Measurements from ENCODE around the gene RAB4A.

Gene RAB4A

DNA sequence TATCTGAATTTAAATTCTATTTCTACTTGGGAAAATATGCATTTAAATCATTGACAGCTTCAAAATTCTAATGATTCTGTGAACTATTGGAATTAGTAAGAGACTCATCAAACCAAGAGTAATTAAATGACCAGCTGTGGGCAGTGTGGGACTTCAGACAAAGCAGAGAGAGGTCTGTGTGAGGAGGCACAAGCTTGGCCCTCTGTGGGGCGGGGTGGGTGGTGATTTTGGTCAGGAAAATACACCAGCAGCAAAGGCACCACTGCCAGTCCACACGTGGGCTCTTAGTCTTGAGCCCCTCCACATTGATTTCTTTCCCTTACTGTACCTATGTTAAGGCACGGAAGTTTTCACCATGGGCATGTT, 39.2 kb upstream of the RAB4A start:
- H3K27ac ChIP-seq = no peak overlapping the region
- no peak for TF ChIP-seq ZFX (IDR thresholded peaks at IDR 0.05; ENCODE audit: borderline replicate concordance)
- TF ChIP-seq, protein P1, sequence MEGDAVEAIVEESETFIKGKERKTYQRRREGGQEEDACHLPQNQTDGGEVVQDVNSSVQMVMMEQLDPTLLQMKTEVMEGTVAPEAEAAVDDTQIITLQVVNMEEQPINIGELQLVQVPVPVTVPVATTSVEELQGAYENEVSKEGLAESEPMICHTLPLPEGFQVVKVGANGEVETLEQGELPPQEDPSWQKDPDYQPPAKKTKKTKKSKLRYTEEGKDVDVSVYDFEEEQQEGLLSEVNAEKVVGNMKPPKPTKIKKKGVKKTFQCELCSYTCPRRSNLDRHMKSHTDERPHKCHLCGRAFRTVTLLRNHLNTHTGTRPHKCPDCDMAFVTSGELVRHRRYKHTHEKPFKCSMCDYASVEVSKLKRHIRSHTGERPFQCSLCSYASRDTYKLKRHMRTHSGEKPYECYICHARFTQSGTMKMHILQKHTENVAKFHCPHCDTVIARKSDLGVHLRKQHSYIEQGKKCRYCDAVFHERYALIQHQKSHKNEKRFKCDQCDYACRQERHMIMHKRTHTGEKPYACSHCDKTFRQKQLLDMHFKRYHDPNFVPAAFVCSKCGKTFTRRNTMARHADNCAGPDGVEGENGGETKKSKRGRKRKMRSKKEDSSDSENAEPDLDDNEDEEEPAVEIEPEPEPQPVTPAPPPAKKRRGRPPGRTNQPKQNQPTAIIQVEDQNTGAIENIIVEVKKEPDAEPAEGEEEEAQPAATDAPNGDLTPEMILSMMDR (IDR thresholded peaks at IDR 0.05) = peak; percentile 36

DNA sequence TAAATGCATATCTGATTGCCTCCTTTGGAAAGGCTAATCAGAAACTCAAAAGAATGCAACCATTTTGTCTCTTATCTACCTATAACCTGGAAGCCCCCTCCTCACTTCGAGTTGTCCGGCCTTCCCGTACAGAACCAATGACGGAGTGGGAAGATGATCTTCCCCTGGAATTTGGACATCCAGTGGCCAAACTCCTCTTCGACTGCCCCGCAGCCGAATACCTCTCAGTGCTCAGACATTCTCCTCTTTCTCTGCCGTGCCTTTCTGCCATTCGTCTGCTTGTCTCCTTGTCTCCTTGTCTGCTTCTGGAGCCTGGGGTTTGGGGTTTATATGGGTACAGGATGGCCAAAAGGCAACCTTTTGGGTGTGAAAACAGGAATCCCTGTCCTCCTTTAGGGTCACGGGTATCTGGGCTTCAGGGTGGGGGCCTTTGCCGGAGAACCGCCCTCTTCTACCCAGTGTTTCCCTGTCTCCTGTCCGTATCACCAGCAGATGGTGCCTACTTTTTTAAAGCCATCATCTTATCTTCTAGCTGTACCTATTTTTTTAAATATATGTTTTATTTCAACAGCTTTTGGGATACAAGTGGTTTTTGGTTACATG, 35.9 kb upstream of the RAB4A start:
- no peak overlapping the region for H3K27ac ChIP-seq
- TF ChIP-seq ZFX (IDR thresholded peaks at IDR 0.05; ENCODE audit: borderline replicate concordance) = no peak
- TF ChIP-seq, protein P1 (IDR thresholded peaks at IDR 0.05) = no peak

DNA sequence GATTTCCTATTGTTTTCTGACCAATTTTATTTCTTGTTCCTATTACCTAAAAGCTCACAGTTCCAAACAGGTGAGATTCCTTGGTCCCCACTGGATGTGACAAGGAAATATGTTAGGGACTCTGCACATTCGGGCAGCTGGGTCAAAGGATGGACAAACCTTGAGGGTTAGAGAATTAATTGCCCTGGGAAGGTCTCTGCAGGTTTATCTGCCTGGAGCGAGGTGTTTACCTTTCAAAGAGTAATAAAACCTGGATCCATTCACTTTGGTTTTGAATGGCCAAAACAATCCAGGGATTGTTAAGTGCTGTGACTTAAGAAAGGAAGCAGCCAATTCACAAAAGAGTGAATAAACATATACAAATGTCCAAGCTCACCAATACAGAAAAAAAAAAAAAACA, 33.6 kb upstream of the RAB4A start:
- no peak overlapping the region for H3K27ac ChIP-seq
- no peak for TF ChIP-seq ZFX (IDR thresholded peaks at IDR 0.05; ENCODE audit: borderline replicate concordance)
- TF ChIP-seq, protein P1 (IDR thresholded peaks at IDR 0.05) = no peak

DNA sequence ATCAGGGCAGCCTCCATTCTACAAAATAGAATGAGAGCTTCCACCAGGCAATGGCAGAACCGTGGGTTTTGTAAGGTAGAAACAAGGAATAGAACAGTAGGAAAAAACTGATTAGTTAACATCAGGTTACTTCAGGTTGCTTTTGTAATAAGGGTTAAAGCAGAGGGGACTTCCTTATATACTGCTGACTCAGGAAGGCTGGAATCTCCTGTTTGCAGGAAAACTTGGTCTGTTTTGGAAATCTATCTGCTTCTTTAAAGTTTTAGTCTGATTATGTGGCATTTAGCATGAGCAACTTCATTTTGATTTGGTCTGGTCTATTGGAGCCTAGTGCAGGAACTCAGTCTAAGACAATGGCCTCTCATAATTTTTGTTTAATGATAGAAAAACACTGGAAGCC, 32.7 kb upstream of the RAB4A start:
- H3K27ac ChIP-seq = no peak overlapping the region
- no peak for TF ChIP-seq ZFX (IDR thresholded peaks at IDR 0.05; ENCODE audit: borderline replicate concordance)
- TF ChIP-seq, protein P1 (IDR thresholded peaks at IDR 0.05) = no peak

DNA sequence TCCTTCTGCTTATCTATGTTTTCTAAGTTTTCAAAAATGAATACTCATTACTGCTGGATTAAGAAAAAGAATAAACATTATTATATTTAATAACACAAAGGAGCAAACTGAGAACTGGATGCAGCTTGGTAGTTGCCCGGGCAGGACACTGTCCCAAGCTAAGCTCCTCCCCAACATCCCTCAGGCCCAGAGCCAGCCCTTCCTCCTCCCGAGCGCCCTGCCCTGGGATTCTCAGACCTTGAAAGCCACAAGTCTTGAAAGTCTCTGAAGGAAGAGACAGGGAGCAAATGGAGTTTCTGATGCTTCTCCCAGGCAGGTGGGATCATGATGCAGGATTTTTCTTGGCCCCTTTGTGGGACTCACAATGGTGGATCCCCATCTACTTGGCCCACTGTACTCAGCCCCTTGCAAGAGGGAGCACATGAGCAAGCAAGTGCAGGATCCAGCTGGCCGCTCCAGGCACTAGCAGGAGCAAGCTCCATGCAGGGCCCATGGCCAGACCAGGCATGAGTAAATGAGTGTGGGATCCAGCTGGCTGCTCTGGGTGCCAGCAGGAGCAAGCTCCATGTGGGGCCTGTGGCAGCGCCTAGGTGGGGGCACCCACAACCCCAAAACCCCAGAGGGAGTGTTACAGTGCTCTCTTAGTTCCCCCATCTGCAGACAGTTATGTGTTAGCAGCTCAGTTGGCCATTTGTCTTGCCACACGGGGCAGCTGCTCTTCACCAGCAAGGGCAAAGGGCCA, 32.1 kb upstream of the RAB4A start:
- TF ChIP-seq ZFX (IDR thresholded peaks at IDR 0.05; ENCODE audit: borderline replicate concordance) = no peak
- TF ChIP-seq, protein P1 (IDR thresholded peaks at IDR 0.05) = no peak

DNA sequence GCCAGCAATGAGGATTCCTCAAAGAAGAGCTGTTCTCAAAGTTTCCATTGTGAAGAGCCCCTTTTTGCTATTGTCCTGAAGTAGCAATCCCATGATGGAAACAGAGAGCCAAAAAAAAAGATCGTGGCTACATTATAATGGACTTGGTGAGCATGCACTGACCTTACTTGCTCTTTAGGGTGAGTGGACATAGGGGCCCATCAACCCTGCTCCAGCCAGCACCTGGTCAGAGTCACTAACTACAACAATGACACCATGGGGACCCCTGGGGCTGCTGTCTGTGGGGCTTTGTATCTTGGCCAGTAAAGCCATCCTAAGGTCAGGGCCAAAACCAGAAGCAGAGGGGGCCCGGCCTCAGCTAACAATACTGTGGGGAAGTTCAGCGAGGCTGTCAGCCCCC, 30.4 kb upstream of the RAB4A start:
- TF ChIP-seq, protein P1 (IDR thresholded peaks at IDR 0.05) = no peak
- no peak for TF ChIP-seq ZFX (IDR thresholded peaks at IDR 0.05; ENCODE audit: borderline replicate concordance)
- H3K27ac ChIP-seq = no peak overlapping the region

More for the DNA sequence above, 32.1 kb upstream of the RAB4A start:
- no peak overlapping the region for H3K27ac ChIP-seq

DNA sequence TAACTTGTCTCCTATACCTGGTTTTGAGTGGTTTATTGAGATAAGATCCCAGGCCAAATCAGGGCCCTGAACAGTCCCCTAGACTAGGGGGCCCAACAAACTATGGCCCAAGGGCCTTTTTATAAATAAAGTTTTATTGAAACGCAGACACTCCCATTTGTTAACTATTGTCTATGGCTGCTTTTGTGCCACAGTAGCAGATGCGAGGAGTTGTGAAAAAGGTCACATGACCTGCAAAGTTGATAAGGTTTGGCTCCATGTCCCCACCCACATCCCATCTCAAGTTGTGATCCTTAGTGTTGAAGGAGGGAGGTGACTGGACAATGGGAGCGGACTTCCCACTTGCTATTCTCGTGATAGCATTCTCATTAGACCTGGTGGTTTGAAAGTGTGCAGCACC, 29.5 kb upstream of the RAB4A start:
- no peak overlapping the region for H3K27ac ChIP-seq
- no peak for TF ChIP-seq ZFX (IDR thresholded peaks at IDR 0.05; ENCODE audit: borderline replicate concordance)
- TF ChIP-seq, protein P1 (IDR thresholded peaks at IDR 0.05) = no peak
